ENCODE measurements around the gene SLC9C2.

GRCh38 chr1:173496757-173497320 lies 106.0 kb downstream of the SLC9C2 start:
- TF ChIP-seq, protein P1, sequence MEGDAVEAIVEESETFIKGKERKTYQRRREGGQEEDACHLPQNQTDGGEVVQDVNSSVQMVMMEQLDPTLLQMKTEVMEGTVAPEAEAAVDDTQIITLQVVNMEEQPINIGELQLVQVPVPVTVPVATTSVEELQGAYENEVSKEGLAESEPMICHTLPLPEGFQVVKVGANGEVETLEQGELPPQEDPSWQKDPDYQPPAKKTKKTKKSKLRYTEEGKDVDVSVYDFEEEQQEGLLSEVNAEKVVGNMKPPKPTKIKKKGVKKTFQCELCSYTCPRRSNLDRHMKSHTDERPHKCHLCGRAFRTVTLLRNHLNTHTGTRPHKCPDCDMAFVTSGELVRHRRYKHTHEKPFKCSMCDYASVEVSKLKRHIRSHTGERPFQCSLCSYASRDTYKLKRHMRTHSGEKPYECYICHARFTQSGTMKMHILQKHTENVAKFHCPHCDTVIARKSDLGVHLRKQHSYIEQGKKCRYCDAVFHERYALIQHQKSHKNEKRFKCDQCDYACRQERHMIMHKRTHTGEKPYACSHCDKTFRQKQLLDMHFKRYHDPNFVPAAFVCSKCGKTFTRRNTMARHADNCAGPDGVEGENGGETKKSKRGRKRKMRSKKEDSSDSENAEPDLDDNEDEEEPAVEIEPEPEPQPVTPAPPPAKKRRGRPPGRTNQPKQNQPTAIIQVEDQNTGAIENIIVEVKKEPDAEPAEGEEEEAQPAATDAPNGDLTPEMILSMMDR (IDR thresholded peaks at IDR 0.05; ENCODE audit: low read length): no peak
- no peak for TF ChIP-seq EZH2phosphoT487 (IDR thresholded peaks at IDR 0.05; ENCODE audit: low read length)
- TF ChIP-seq EZH2 (optimal IDR thresholded peaks at IDR 0.05; ENCODE audit: low read depth, low read length): no peak

Measured in MM.1S (cell line).